B cell (primary cell): ENCODE data around the gene PHLPP2. TPM values are rescaled to one million over a fixed set of nuclear protein-coding genes. Genes with fewer than 3 reads are reported as not detected.

ENCODE experiments used
- ATAC-seq: fragments of 200-7000 bp; cut with Tn5 transposase; one replicate; pipeline ENCODE4 v1.10.0; 2021; ENCODE audit warnings: low read depth, mild to moderate bottlenecking, moderate number of reproducible peaks, moderate library complexity
- CTCF ChIA-PET: fragments of 350-600 bp; sonication (Branson Sonifier 250); formaldehyde crosslinking; loops from one replicate; lab custom pipeline; 2021; ENCODE audit warnings: antibody characterized with exemption, inconsistent platforms; lab: Charles Lee
- POLR2A ChIA-PET: fragments of 350-600 bp; sonication (Branson Sonifier 250); formaldehyde crosslinking; loops from one replicate; lab custom pipeline; 2021; ENCODE audit warnings: antibody characterized with exemption; lab: Charles Lee
- DNase-seq: peaks from one replicate; pipeline ENCODE4 v3.0.0; 2013
- H2AFZ ChIP-seq: 2 replicates; pipeline ENCODE4 v1.6.1; 2012; ENCODE audit warnings: mild to moderate bottlenecking, low read depth, low read length; ENCODE audit not compliant: insufficient read depth, poor library complexity, severe bottlenecking
- H3K27ac ChIP-seq, 2 donors: 1 replicate in 1 of 2; 2 replicates in 1 of 2; pipeline ENCODE4 v1.5.1; 2012 to 2013; ENCODE audit warnings: low read length in 2 of 2, mild to moderate bottlenecking in 2 of 2, moderate library complexity in 1 of 2
- H3K27me3 ChIP-seq, 4 experiments: fragments of 200-600 bp in 1 of 4; sonication (generic) in 1 of 4; replicated peaks in 1 of 4; 1 replicate in 2 of 4; 2 replicates in 2 of 4; pipeline versions ENCODE4 v1.6.1 to v1.7.0; 2013 to 2016; ENCODE audit warnings: low read length in 3 of 4, mild to moderate bottlenecking in 2 of 4, mixed read lengths in 1 of 4, moderate library complexity in 1 of 4; ENCODE audit not compliant: insufficient read depth in 4 of 4, control insufficient read depth in 3 of 4; ENCODE audit errors: control extremely low read depth in 1 of 4
- H3K36me3 ChIP-seq, 2 experiments: replicated peaks in 1 of 2; 1 replicate in 1 of 2; 2 replicates in 1 of 2; pipeline versions ENCODE4 v1.6.1 to v1.7.1; 2013; ENCODE audit warnings: low read length in 1 of 2; ENCODE audit not compliant: insufficient read depth in 2 of 2, control insufficient read depth in 1 of 2; ENCODE audit errors: control extremely low read depth in 1 of 2, extremely low read depth in 1 of 2
- H3K4me1 ChIP-seq, 2 donors: fragments of 200-600 bp in 1 of 2; sonication (generic) in 1 of 2; 1 replicate in 1 of 2; 2 replicates in 1 of 2; pipeline versions ENCODE4 v1.5.1 to v1.6.1; 2013 to 2017; ENCODE audit warnings: low read length in 2 of 2; ENCODE audit not compliant: control insufficient read depth in 2 of 2, insufficient read depth in 2 of 2
- H3K4me2 ChIP-seq: replicated peaks from 2 replicates; pipeline ENCODE3; 2012; ENCODE audit warnings: mild to moderate bottlenecking, low read depth, low read length; ENCODE audit not compliant: poor library complexity, severe bottlenecking
- H3K4me3 ChIP-seq, 5 experiments: fragments of 200-600 bp in 1 of 5; sonication (generic) in 1 of 5; 1 replicate in 3 of 5; 2 replicates in 2 of 5; pipeline versions ENCODE4 v1.5.1 to v1.7.0; 2011 to 2016; ENCODE audit warnings: low read length in 4 of 5, mild to moderate bottlenecking in 4 of 5, low read depth in 2 of 5, control low read depth in 1 of 5, moderate library complexity in 1 of 5; ENCODE audit not compliant: insufficient read depth in 1 of 5; ENCODE audit errors: control extremely low read depth in 1 of 5, extremely low read depth in 1 of 5
- H3K79me2 ChIP-seq: fragments of 200-600 bp; sonication (generic); one replicate; pipeline ENCODE4 v1.6.0; 2016; ENCODE audit warnings: low read length; ENCODE audit not compliant: control insufficient read depth, insufficient read depth
- H3K9ac ChIP-seq: fragments of 200-600 bp; sonication (generic); 2 replicates; pipeline ENCODE4 v1.6.1; 2017; ENCODE audit warnings: mild to moderate bottlenecking, low read length, moderate library complexity
- H3K9me3 ChIP-seq, 3 donors: one replicate each; pipeline versions ENCODE4 v1.6.1 to v1.7.1; 2013; ENCODE audit warnings: low read length in 2 of 3; ENCODE audit not compliant: control insufficient read depth in 2 of 3, insufficient read depth in 1 of 3; ENCODE audit errors: control extremely low read depth in 1 of 3
- H4K20me1 ChIP-seq: 2 replicates; pipeline ENCODE4 v1.6.0; 2012; ENCODE audit warnings: mild to moderate bottlenecking, low read length; ENCODE audit not compliant: insufficient read depth, control insufficient read depth, poor library complexity, severe bottlenecking
- H3K27ac Mint-ChIP-seq: one replicate; pipeline ENCODE4 v1.8.0; 2021; ENCODE audit warnings: mixed read lengths
- H3K27me3 Mint-ChIP-seq: one replicate; pipeline ENCODE4 v1.8.0; 2021; ENCODE audit warnings: mixed read lengths
- H3K4me1 Mint-ChIP-seq: one replicate; pipeline ENCODE4 v1.8.0; 2021; ENCODE audit warnings: mixed read lengths
- H3K4me3 Mint-ChIP-seq: one replicate; pipeline ENCODE4 v1.8.0; 2021; ENCODE audit warnings: mixed read lengths
- H3K9me3 Mint-ChIP-seq: one replicate; pipeline ENCODE4 v1.8.0; 2022; ENCODE audit warnings: mixed read lengths; ENCODE audit not compliant: insufficient read depth
- CTCF ChIP-seq: fragments of 200-600 bp; IDR thresholded peaks from one replicate; pipeline ENCODE4 v1.8.0; 2022; ENCODE audit warnings: antibody characterized with exemption, mild to moderate bottlenecking
- EZH2 ChIP-seq: IDR thresholded peaks from 2 replicates; pipeline ENCODE4 v1.6.1; 2012; ENCODE audit warnings: borderline replicate concordance, low read depth, mild to moderate bottlenecking, moderate library complexity, low read length; ENCODE audit not compliant: insufficient read depth, poor library complexity, severe bottlenecking
- WGBS: methylation state at CpG from one replicate; pipeline ENCODE4 v1.1.5; 2013; ENCODE audit warnings: missing lambda C conversion rate; ENCODE audit not compliant: insufficient coverage; 5-methylcytosine and 5-hydroxymethylcytosine counted together
- intact Hi-C: fragments of 100-400 bp; cut with micrococcal nuclease; formaldehyde crosslinking; loops from one replicate; pipeline ENCODE4 v1.10.0; 2022
- polyA plus RNA-seq: library from polyadenylated mRNA; depleted of rRNA; stranded (reverse); fragments of >200 nt; gene quantifications from 2 replicates; pipeline ENCODE4 v1.2.3, GENCODE V29; 2012
- total RNA-seq, 2 donors: library from RNA; stranded (reverse); fragments of 120-200 nt in 1 of 2; gene quantifications; 1 replicate in 1 of 2; 2 replicates in 1 of 2; pipeline versions ENCODE4 v1.2.3 to v1.2.4, GENCODE V29; 2013 to 2022

PHLPP2 gene
- total and polyA plus RNA-seq, 2 donors (not counting 1 experiment from before 2014, with no cell fraction given) = 7.2 to 16.1 TPM

- Histone ChIP-seq H3K9me3 (no peaks in the 10 kb centered on the region), H3K27me3 (no peaks in the 10 kb centered on the region), H4K20me1 (peaks cover 6% of the 10 kb centered on the region), H3K79me2 (no peaks in the 10 kb centered on the region), H3K9ac (no peak overlapping the region), H3K4me2 (no peak overlapping the region), H3K27ac (no peak overlapping the region), H2AFZ (no peak overlapping the region), H3K36me3 (peaks cover 8 to 65% of the 10 kb centered on the region in 2 experiments), H3K4me1 (no peaks in the 10 kb centered on the region), H3K4me3 (no peak overlapping the region)
- POLR2A ChIA-PET = no interaction called here
- TF ChIP-seq EZH2 (no peak), CTCF (no peak)
- Mint-ChIP-seq H3K4me3 (no peak overlapping the region), H3K4me1 (no peaks in the 10 kb centered on the region), H3K27ac (no peak overlapping the region), H3K27me3 (no peaks in the 10 kb centered on the region), H3K9me3 (no peaks in the 10 kb centered on the region)
- WGBS = no CpG with 5 or more reads among the region's 1 CpG
- ATAC-seq (no peak), DNase-seq (no peak)
- intact Hi-C loops = no loop called here
- CTCF ChIA-PET = interaction anchor here (1.8 kb wide), 1 partner anchor 192 kb away, joined by 7 read pairs; no protein-coding TSS in a partner anchor
These were observed 44.7 kb upstream of the PHLPP2 start for GRCh38 chr16:71769222-71769621.

- H3K4me1 Mint-ChIP-seq = no peaks in the 10 kb centered on the region
- H3K4me1 ChIP-seq = no peaks in the 10 kb centered on the region
- H3K27ac ChIP-seq = no peak overlapping the region
- H3K36me3 ChIP-seq = peaks cover 8 to 63% of the 10 kb centered on the region in 2 experiments
- H3K79me2 ChIP-seq = no peaks in the 10 kb centered on the region
- H3K27me3 ChIP-seq = no peaks in the 10 kb centered on the region
- H2AFZ ChIP-seq = no peak overlapping the region
- intact Hi-C loops = no loop called here
- H3K9ac ChIP-seq = no peak overlapping the region
- ATAC-seq = no peak
- no peaks in the 10 kb centered on the region for H3K9me3 Mint-ChIP-seq
- no peaks in the 10 kb centered on the region for H3K27me3 Mint-ChIP-seq
- TF ChIP-seq CTCF = no peak
- no peak for TF ChIP-seq EZH2
- no peak overlapping the region for H3K4me3 ChIP-seq
- H4K20me1 ChIP-seq = no peaks in the 10 kb centered on the region
- ChIA-PET POLR2A (no interaction called here), CTCF (interaction anchor here (1.1 kb wide), 1 partner anchor 194 kb away, joined by 4 read pairs; no protein-coding TSS in a partner anchor)
- no peaks in the 10 kb centered on the region for H3K9me3 ChIP-seq
- no peak overlapping the region for H3K4me3 Mint-ChIP-seq
- DNase-seq = no peak
- H3K27ac Mint-ChIP-seq = no peak overlapping the region
- H3K4me2 ChIP-seq = no peak overlapping the region
- no CpG with 5 or more reads among the region's 3 CpGs for WGBS
These were observed 42.8 kb upstream of the PHLPP2 start for GRCh38 chr16:71767060-71767900.
